ENCODE data around the gene SURF4. TPM values are rescaled to one million over a fixed set of nuclear protein-coding genes. Genes with fewer than 3 reads are reported as not detected.

Gene SURF4
- polyA plus RNA-seq, 4 donors: 84.1 to 285 (median 170) TPM

DNA sequence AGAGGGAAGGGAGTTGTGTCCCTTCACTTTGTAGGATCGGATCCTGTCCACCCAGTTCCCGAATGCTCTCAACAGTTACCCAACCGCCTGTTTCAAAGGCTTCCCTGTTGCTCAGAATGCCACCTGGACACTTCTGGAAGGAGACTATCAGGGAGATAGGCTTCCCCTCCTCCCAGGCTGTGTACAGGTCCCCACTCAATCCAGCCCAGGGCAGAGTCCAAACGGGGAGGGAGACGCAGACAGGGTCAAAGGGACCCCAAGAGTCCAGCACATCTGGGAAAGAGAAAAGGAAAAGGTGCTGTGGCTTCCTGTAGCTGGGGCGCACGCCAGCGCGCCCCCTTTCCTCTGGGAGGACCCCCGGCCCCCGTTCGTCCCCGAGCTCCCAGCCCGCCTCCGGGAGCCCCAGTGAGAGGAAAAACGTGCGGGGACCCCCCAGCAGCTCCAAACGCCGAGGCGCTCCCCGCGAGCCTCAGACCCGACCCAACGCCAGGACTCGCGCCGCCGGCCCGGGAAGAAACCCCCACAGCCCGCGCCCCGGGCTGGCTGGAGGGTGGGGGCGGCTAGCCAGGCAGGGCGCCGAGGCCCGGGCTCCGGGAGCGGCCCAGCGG is 640 bp downstream of the SURF4 start:
- Histone ChIP-seq H3K9me3 (ENCODE audit: control insufficient read depth in 2 of 2, insufficient read depth in 1 of 2, low read depth in 1 of 2, low read length in 1 of 2) (peaks cover 0 to 7% of the 10 kb centered on the region in 2 donors), H3K27ac (ENCODE audit: low read depth in 1 of 3, low read length in 2 of 3) (peak overlapping the region; percentile 99 to 100 (median 99)), H3K36me3 (ENCODE audit: control insufficient read depth in 3 of 3, insufficient read depth in 2 of 3, low read depth in 1 of 3, low read length in 3 of 3) (peaks cover 3 to 33% (median 5%) of the 10 kb centered on the region in 3 donors), H3K4me1 (ENCODE audit: control insufficient read depth in 3 of 3, insufficient read depth in 2 of 3, low read depth in 1 of 3, low read length in 2 of 3) (peaks cover 17 to 47% (median 18%) of the 10 kb centered on the region in 3 donors), H3K4me3 (ENCODE audit: low read depth in 1 of 3, low read length in 3 of 3) (peak overlapping the region; percentile 92 to 100 (median 96)), H3K27me3 (ENCODE audit: control insufficient read depth in 3 of 3, insufficient read depth in 3 of 3, low read length in 3 of 3) (no peaks in the 10 kb centered on the region)
- DNase-seq (peak; percentile 91 to 93), FAIRE-seq (no peak)
- WGBS, 3 donors: 0 to 1% (median 0%) methylated on average over 15 to 39 of the region's 39 CpGs

- FAIRE-seq: no peak
These were observed 1.2 kb downstream of the SURF4 start for GRCh38 chr9:133374612-133375115.

GRCh38 chr9:133372144-133372543 is 3.7 kb downstream of the SURF4 start:
- WGBS, 3 donors: 62 to 65% (median 64%) methylated on average over 7 of the region's 7 CpGs
- peak overlapping the region; percentile 69 to 89 (median 69) for H3K27ac ChIP-seq (ENCODE audit: low read depth in 1 of 3, low read length in 2 of 3)

More at GRCh38 chr9:133374612-133375115, 1.2 kb downstream of the SURF4 start:
- peak overlapping the region; percentile 99 to 100 (median 99) for H3K27ac ChIP-seq (ENCODE audit: low read depth in 1 of 3, low read length in 2 of 3)
- WGBS, 3 donors: 3 to 10% (median 3%) methylated on average over 12 of the region's 12 CpGs
- no peaks in the 10 kb centered on the region for H3K27me3 ChIP-seq (ENCODE audit: control insufficient read depth in 3 of 3, insufficient read depth in 3 of 3, low read length in 3 of 3)
- peaks cover 21 to 53% (median 22%) of the 10 kb centered on the region in 3 donors for H3K4me1 ChIP-seq (ENCODE audit: control insufficient read depth in 3 of 3, insufficient read depth in 2 of 3, low read depth in 1 of 3, low read length in 2 of 3)
- H3K9me3 ChIP-seq (ENCODE audit: control insufficient read depth in 2 of 2, insufficient read depth in 1 of 2, low read depth in 1 of 2, low read length in 1 of 2): peaks cover 0 to 7% of the 10 kb centered on the region in 2 donors
- no peak for DNase-seq
- peaks cover 4 to 39% (median 5%) of the 10 kb centered on the region in 3 donors for H3K36me3 ChIP-seq (ENCODE audit: control insufficient read depth in 3 of 3, insufficient read depth in 2 of 3, low read depth in 1 of 3, low read length in 3 of 3)
- H3K4me3 ChIP-seq (ENCODE audit: low read depth in 1 of 3, low read length in 3 of 3): peak overlapping the region; percentile 92 to 100 (median 96)

DNA sequence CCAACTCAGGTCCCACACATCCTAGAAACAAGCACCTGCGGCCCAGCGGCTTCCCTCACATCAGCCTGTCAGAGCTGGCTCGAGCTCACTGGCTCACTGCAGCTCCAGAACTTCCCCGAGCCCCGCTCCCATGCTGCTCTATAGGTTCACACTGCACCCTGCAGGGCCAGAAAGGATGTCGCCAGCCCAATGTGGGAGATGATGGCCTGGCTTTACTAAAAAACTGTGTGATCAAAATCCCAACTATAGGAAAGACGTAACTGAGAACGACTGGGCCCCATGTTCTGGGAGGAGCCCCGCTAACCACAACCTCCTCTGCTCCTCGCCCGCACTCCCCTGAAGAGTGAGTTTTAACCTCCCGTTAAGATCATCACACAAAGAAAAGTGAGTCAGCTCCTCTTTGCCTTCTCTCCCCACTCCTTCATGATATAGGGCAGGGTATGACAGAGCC is 4.6 kb downstream of the SURF4 start:
- H3K27me3 ChIP-seq (ENCODE audit: control insufficient read depth in 3 of 3, insufficient read depth in 3 of 3, low read length in 3 of 3): no peaks in the 10 kb centered on the region
- H3K36me3 ChIP-seq (ENCODE audit: control insufficient read depth in 3 of 3, insufficient read depth in 2 of 3, low read depth in 1 of 3, low read length in 3 of 3): peaks cover 6 to 67% (median 17%) of the 10 kb centered on the region in 3 donors
- peak overlapping the region; percentile 69 to 89 (median 69) for H3K27ac ChIP-seq (ENCODE audit: low read depth in 1 of 3, low read length in 2 of 3)
- WGBS, 3 donors: 41 to 61% (median 54%) methylated on average over 12 of the region's 12 CpGs
- H3K4me1 ChIP-seq (ENCODE audit: control insufficient read depth in 3 of 3, insufficient read depth in 2 of 3, low read depth in 1 of 3, low read length in 2 of 3): peaks cover 19 to 78% (median 28%) of the 10 kb centered on the region in 3 donors
- peak overlapping the region in 1 of 3 donors; percentile 25 for H3K4me3 ChIP-seq (ENCODE audit: low read depth in 1 of 3, low read length in 3 of 3)
- DNase-seq: no peak
- no peaks in the 10 kb centered on the region for H3K9me3 ChIP-seq (ENCODE audit: control insufficient read depth in 2 of 2, insufficient read depth in 1 of 2, low read depth in 1 of 2, low read length in 1 of 2)
- FAIRE-seq: no peak

More at GRCh38 chr9:133372144-133372543, 3.7 kb downstream of the SURF4 start:
- DNase-seq (no peak), FAIRE-seq (no peak)
- Histone ChIP-seq H3K27me3 (ENCODE audit: control insufficient read depth in 3 of 3, insufficient read depth in 3 of 3, low read length in 3 of 3) (no peaks in the 10 kb centered on the region), H3K9me3 (ENCODE audit: control insufficient read depth in 2 of 2, insufficient read depth in 1 of 2, low read depth in 1 of 2, low read length in 1 of 2) (no peaks in the 10 kb centered on the region), H3K36me3 (ENCODE audit: control insufficient read depth in 3 of 3, insufficient read depth in 2 of 3, low read depth in 1 of 3, low read length in 3 of 3) (peaks cover 6 to 59% (median 8%) of the 10 kb centered on the region in 3 donors), H3K4me3 (ENCODE audit: low read depth in 1 of 3, low read length in 3 of 3) (no peak overlapping the region), H3K4me1 (ENCODE audit: control insufficient read depth in 3 of 3, insufficient read depth in 2 of 3, low read depth in 1 of 3, low read length in 2 of 3) (peaks cover 22 to 75% (median 26%) of the 10 kb centered on the region in 3 donors)

DNA sequence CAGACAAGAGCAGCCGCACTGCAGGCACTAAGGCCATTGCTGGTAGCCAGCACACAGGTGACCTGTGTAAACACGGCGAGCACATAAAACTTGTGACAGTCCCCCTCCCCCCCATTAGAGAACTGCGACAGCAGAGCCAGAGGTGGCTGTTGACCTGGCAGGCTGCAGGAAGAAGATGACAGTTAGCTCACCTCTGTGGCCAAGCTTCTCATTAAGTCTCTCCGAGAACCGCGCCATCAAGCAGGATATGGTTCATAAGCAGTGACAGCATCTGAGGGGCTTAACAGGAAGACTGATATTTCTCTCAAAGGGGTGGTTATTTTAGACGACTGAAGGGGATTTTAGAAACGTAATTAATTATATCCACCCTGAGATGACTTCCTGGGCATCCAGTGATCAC is 5.2 kb downstream of the SURF4 start:
- H3K27ac ChIP-seq (ENCODE audit: low read depth in 1 of 3, low read length in 2 of 3): peak overlapping the region; percentile 69 to 93 (median 87)
- peak overlapping the region in 1 of 3 donors; percentile 25 for H3K4me3 ChIP-seq (ENCODE audit: low read depth in 1 of 3, low read length in 3 of 3)
- peak in 1 of 2 donors; percentile 55 for DNase-seq
- FAIRE-seq: no peak
- H3K27me3 ChIP-seq (ENCODE audit: control insufficient read depth in 3 of 3, insufficient read depth in 3 of 3, low read length in 3 of 3): no peaks in the 10 kb centered on the region
- 52 to 59% (median 58%) methylated on average over 8 to 9 of the region's 9 CpGs for WGBS, 3 donors
- peaks cover 19 to 79% (median 28%) of the 10 kb centered on the region in 3 donors for H3K4me1 ChIP-seq (ENCODE audit: control insufficient read depth in 3 of 3, insufficient read depth in 2 of 3, low read depth in 1 of 3, low read length in 2 of 3)
- peaks cover 6 to 71% (median 21%) of the 10 kb centered on the region in 3 donors for H3K36me3 ChIP-seq (ENCODE audit: control insufficient read depth in 3 of 3, insufficient read depth in 2 of 3, low read depth in 1 of 3, low read length in 3 of 3)
- no peaks in the 10 kb centered on the region for H3K9me3 ChIP-seq (ENCODE audit: control insufficient read depth in 2 of 2, insufficient read depth in 1 of 2, low read depth in 1 of 2, low read length in 1 of 2)

- Histone ChIP-seq H3K36me3 (ENCODE audit: control insufficient read depth in 3 of 3, insufficient read depth in 2 of 3, low read depth in 1 of 3, low read length in 3 of 3) (peaks cover 8 to 78% (median 27%) of the 10 kb centered on the region in 3 donors), H3K27ac (ENCODE audit: low read depth in 1 of 3, low read length in 2 of 3) (peak overlapping the region; percentile 69 to 93 (median 87)), H3K4me1 (ENCODE audit: control insufficient read depth in 3 of 3, insufficient read depth in 2 of 3, low read depth in 1 of 3, low read length in 2 of 3) (peaks cover 19 to 81% (median 28%) of the 10 kb centered on the region in 3 donors), H3K9me3 (ENCODE audit: control insufficient read depth in 2 of 2, insufficient read depth in 1 of 2, low read depth in 1 of 2, low read length in 1 of 2) (no peaks in the 10 kb centered on the region), H3K27me3 (ENCODE audit: control insufficient read depth in 3 of 3, insufficient read depth in 3 of 3, low read length in 3 of 3) (no peaks in the 10 kb centered on the region), H3K4me3 (ENCODE audit: low read depth in 1 of 3, low read length in 3 of 3) (peak overlapping the region in 1 of 3 donors; percentile 32)
- 67 to 75% (median 74%) methylated on average over 7 of the region's 7 CpGs for WGBS, 3 donors
- no peak for DNase-seq
- FAIRE-seq: no peak
These were observed 5.9 kb downstream of the SURF4 start for GRCh38 chr9:133369933-133370332.

GRCh38 chr9:133369422-133369821 is 6.4 kb downstream of the SURF4 start:
- Histone ChIP-seq H3K27ac (ENCODE audit: low read depth in 1 of 3, low read length in 2 of 3) (peak overlapping the region; percentile 69 to 93 (median 87)), H3K27me3 (ENCODE audit: control insufficient read depth in 3 of 3, insufficient read depth in 3 of 3, low read length in 3 of 3) (no peaks in the 10 kb centered on the region), H3K36me3 (ENCODE audit: control insufficient read depth in 3 of 3, insufficient read depth in 2 of 3, low read depth in 1 of 3, low read length in 3 of 3) (peaks cover 8 to 83% (median 27%) of the 10 kb centered on the region in 3 donors), H3K4me3 (ENCODE audit: low read depth in 1 of 3, low read length in 3 of 3) (peak overlapping the region in 1 of 3 donors; percentile 32), H3K9me3 (ENCODE audit: control insufficient read depth in 2 of 2, insufficient read depth in 1 of 2, low read depth in 1 of 2, low read length in 1 of 2) (no peaks in the 10 kb centered on the region), H3K4me1 (ENCODE audit: control insufficient read depth in 3 of 3, insufficient read depth in 2 of 3, low read depth in 1 of 3, low read length in 2 of 3) (peaks cover 19 to 81% (median 28%) of the 10 kb centered on the region in 3 donors)
- WGBS, 3 donors: 40 to 70% (median 44%) methylated on average over 6 of the region's 6 CpGs
- no peak for FAIRE-seq
- DNase-seq: no peak

DNA sequence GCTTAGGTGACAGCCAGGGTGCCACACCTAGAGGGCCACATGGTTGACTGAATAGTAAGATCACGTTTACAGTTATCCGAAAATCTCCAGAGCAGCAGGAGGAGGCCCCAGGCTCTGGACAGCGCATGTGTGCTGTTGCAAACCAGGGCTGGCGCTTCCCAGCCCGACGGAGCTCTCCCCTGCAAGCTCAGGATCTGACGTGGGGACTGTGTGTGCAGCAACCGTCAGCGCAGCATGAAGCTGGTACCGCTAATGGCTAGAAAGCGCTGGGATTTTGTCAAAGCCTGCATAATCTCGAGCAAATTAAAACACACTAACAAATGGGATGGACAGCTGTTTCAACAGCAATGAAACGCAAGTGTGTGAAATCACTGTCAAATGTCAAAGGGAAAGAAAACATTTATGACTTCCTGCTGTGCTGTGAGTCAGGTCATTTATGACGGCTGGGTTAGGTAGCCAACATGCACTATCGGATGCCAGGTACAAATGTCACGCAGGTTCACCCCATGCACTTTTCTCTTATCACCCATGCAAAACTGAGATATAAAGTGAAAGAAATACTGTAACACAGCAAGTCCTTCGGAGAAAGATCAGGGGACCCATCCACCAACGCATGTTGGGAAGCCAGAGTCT is 7.5 kb downstream of the SURF4 start:
- no peaks in the 10 kb centered on the region for H3K27me3 ChIP-seq (ENCODE audit: control insufficient read depth in 3 of 3, insufficient read depth in 3 of 3, low read length in 3 of 3)
- peaks cover 17 to 73% (median 27%) of the 10 kb centered on the region in 3 donors for H3K4me1 ChIP-seq (ENCODE audit: control insufficient read depth in 3 of 3, insufficient read depth in 2 of 3, low read depth in 1 of 3, low read length in 2 of 3)
- peak; percentile 91 to 97 for DNase-seq
- H3K4me3 ChIP-seq (ENCODE audit: low read depth in 1 of 3, low read length in 3 of 3): no peak overlapping the region
- peaks cover 11 to 89% (median 32%) of the 10 kb centered on the region in 3 donors for H3K36me3 ChIP-seq (ENCODE audit: control insufficient read depth in 3 of 3, insufficient read depth in 2 of 3, low read depth in 1 of 3, low read length in 3 of 3)
- FAIRE-seq: no peak
- H3K9me3 ChIP-seq (ENCODE audit: control insufficient read depth in 2 of 2, insufficient read depth in 1 of 2, low read depth in 1 of 2, low read length in 1 of 2): no peaks in the 10 kb centered on the region
- peak overlapping the region; percentile 71 to 93 (median 87) for H3K27ac ChIP-seq (ENCODE audit: low read depth in 1 of 3, low read length in 2 of 3)
- WGBS, 3 donors: 17 to 54% (median 30%) methylated on average over 18 of the region's 18 CpGs
